HG02571 (cell line): ENCODE measurements around the gene PUM2.
"Not testable (repeated sequence)": the region's sequence is repeated elsewhere in the genome, so short reads cannot be mapped to it uniquely, and the experiment has no call there.

ENCODE experiments used
- ATAC-seq: cut with Tn5 transposase; IDR thresholded peaks from one replicate; pipeline ENCODE4 v1.9.1; 2021; ENCODE audit warnings: mild to moderate bottlenecking, moderate library complexity; ENCODE audit not compliant: unreplicated experiment

The PUM2 gene

DNA sequence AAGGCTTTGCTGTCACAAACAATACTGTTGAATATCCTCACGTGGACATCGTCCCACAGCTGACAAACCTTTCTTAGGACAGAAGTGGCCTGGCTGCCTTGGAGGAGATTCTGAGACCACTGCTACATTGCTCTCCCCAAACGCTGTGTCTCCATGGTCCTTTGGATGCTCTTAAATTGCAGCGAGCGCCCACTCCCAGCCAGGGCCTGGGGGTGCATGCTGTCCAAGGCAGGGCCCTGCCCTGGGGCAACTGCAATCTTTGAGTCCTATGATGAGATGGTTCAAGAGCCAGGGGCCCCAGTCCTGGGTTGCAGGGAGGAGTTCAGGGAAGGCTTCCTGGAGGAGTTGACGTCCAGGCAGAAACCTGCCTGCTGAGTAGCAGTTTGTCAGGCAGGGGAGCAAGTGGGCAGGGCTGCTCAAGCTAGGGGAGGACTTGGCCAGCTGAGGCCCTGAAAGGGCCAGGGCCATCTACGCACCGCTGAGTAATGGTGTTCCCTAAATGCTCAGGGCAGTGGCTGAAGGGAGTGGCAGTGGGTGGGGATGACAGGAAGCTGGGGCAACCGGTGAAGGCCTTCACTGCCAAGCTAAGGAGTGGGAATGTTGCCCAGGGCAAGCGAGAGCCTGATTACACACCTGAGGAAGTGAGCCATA, 114.9 kb downstream of the PUM2 start:
- ATAC-seq: no peak

DNA sequence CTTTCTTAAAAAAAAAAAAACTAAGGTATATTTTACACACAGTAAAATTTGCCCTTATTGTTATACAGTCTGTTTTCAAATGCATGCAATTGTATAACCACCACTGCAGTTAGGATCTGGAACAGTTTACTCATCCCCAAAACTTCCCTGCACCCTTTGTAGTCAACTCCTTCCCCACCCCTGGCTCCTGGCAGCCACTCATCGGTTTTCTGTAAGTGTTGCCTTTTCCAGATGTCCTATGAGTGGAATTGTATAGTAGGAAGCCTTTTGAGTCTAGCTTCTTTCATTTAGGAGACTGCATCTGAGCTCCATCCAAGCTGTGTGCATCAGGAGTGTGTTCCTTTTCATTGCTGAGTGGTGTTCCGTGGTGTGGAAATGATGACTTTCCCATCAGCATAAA, 116.0 kb downstream of the PUM2 start:
- not testable (repeated sequence) for ATAC-seq

DNA sequence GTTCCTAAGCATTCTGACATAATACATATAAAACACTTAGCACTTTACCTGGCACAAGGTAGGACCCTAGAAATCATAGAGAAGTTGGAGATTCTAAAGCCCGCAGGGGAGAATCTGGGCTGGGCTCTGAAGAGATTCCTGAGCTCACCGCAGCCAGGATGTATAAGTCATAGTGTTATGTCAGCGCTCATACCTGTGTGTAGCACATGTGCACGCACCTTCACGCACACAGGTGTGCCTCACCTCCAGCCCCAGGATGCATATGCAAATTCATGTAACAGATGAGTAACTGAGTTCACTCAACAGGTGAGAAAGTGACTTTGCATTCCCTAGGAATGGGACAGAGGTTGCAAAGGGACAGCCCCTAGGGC, 117.8 kb downstream of the PUM2 start:
- ATAC-seq: no peak

DNA sequence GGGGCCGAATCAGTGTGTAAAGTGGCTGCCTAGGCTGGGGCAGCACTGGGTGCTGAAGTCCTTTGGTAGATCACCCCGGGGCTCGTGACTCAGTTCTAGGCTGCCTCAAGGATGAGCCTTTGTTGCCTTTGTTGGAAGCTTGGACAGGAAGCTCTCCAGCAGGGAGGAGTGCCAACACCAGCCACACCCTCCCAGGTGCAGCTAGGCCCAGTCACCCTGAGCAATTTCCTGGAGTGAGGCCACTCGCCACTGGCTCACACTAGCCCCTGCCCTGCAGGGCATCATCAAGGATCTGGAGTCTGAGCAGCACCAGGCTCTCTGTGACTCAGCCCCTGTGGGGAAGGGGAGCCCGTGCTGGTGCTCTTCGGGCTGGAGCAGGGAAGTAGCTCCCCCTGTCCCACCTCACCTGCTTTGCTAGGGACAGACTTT, 119.0 kb downstream of the PUM2 start:
- ATAC-seq: no peak

DNA sequence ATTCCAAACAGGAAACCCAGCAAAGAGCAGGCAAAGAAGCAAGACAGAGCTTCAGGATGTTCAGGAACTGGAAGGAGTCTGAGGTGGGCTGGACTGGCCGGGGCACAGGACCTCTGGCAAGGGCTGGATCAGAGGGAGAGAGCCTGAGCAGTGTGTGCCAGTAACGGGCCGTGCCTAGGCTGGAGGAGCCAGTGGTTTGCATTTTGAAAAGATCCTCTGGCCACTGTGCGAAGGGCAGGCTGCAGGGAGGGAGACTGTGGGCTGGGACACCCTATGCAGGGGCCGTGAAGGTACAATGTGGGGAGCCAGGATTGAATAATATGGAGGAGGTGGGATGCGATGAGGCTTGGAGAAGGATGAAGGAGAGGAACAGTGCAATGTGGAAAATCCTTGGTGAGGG, 119.5 kb downstream of the PUM2 start:
- no peak for ATAC-seq

DNA sequence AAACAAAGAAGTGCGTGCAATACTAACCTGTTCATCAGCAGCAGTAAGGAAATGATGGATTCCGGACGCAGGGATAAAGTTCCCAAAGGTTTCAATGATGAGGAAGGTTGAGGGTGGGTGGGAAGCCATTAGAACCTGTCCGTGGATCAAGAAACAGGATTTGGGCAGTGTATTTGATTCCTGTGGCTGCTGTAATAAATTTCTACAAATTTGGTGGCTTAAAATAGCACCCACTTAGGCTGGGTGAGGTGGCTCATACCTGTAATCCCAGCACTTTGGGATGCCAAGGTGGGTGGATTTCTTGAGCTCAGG, 120.6 kb downstream of the PUM2 start:
- no peak for ATAC-seq

DNA sequence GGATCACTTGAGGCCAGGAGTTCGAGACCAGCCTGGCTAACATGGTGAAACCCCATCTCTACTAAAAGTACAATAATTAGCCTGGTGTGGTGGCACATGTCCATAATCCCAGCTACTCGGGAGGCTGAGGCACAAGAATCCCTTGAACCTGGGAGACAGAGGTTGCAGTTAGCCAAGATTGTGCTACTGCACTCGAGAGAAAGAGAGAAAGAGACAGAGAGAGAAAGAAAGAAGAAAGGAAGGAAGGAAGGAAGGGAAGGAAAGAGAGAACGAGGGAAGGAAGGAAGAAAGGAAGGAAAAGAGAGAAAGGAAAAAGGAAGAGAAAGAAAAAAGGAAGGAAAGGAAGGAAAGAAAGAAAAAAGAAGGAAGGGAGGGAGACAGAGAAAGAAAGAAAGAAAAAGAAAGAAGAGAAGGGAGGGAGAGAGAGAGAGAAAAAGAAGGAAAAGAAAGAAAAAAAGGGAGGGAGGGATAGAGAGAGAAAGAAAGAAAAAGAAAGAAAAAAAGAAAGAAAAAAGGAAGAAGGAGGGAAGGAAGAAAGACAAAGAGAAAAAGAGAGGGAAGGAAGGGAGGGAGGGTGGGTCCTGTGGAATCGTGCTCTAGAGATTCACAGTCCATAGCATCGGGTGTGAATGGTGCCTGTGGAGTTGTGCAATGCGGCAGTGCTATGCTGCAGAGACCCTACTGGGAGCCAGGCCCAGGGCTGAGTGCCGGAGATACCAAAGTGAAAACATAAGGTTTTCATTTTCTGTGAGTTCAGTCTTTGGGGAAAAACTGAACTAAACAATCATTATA, 121.1 kb downstream of the PUM2 start:
- ATAC-seq: no peak

DNA sequence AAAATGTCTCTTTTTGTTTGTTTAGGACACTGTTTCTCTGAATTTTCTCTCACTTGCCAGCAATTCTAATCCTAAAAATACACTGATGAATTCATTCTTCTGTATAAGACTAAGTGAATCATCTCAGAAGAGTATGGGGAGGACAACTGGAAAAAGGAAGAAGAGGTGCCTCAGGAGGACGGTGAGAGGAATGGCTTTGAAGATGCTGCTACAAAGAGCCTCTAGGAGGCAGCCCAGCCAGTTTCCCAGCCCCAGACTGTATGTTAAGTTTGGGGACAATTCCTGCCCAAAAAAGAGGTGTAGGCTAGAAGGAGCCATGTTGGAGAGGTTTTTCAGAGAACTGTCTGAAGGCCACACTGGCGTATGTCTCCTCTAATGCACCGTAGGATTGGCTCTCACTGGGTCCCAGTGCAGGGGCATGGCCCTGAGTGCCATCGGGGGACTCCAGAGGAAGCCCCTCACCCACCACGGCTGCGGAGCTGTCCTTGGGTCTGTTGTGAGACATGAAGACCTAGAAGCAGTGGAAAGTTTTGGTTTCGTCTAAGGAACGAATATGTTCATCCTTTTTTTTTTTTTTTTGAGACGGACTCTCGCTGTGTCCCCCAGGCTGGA, 122.6 kb downstream of the PUM2 start:
- no peak for ATAC-seq

DNA sequence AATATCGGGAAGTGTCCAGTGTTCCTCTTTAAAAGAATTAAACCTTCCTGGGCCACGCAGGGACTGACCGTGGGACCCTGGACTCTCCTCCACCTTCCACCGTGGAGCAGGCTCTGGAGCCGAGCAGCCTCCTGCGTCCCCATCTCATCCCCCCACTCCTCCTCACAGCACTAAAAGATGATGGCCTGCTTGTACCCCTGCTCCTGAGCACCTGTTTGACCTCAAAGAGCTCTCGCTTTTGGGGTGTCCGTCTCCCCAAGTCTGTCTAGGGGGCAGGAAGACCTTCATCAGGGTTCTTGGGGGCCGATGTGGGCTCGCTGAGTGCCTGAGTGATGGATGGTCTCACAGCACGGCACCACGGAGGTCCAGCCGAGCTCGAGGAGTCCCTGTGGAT, 124.5 kb downstream of the PUM2 start:
- ATAC-seq: no peak

DNA sequence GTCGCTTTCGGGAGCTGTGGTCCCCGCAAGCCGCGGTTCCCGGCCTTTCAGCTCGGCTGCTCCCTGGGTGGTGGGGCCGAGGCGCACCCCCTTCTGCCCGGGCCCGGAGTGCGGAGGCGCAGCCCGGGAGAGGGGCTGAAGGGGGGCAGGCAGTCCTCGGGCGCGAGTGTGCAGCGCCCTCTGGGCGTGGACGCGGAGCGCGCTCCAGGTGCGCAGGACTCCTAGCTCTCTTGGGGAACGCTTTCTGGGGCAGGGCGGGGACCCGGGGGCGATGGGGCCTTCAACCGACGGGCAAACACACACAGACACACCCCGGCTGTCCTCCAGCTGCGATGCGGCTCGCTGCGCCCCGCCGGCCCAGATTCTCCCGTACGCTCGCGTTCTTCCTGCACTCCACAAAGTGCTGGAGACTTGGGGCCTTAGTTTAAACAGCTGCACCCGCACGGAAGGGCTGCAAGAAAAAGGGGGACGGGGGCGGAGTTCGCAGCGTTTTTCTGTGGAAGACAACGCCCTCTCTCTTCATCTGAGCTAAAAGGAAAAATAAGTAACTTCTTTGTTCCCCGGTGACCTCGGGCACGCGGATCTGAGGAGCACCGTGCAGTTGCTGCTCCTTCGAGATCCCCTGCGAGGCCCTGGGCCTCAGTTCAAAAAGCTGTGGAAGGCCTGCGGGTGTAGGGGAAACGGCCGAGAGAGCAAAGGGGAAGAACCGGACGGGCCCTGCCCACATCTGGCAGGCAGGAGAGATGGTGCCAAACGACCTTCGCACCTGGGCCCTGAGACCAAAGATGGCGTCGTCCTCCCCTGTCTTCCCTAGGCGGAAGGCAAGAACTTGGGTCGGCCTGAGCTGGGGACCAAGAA, 125.1 kb downstream of the PUM2 start:
- peak; percentile 61 for ATAC-seq

DNA sequence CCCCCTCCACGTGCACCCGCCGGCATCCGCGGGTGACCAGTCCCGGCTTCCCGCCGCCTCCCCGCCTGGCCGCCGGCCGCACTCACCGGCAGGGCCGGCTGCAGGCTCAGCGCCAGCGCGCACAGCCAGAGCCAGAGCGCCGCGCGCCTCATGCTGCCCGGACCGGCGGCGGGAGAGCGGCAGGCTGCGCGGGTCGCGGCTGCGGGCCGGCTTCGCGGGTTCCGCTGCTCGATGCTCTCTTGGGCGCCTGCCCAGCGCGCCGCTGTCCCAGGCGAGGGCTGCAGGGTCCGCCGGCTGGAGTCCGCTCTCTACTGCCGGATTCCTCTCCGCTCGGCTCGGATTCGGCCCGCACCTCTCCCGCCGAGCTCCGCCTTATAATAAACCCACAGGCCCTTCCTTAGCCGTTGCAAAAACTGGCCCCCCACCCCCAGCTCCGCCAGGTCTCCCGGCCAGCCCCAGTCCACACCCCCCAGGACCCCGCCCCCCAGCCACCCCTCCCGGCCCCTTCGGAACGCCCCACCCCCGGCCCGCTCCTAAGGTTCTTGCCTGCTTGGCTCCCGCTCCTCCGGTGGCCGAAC, 125.8 kb downstream of the PUM2 start, which contains the start of gene SDC1:
SDC1 (minus strand) TSS at position 415 of the 578 bp plus-strand sequence; CDS start at position 152, 263 bp downstream.
- ATAC-seq: peak; percentile 24

DNA sequence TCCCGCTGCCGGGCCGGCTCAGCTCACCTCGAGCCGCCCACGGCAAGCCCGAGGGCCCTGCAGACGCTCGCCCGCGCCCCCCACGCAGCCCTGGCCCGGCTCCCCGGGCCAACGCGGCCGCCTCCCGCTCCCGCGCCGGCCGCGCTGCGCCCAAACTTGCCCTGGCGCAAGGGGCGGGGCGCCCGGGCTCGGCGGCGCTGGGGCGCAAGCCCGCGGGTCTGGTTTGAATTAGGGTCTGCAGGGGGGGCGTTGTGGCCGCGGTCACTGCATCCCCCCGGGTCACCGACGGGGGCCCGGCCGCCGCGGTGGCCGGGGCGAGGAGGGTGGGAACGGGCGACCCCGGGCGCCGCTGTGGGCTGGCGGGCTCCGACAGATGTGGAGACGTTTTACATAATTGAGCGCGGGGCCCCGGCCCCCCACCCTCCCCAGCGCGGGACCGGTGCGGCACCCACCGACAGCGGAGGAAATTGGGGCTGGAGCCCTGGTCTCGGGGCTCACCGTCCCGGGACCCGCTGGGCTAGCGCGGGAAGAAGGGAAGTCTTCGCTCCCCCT, 126.4 kb downstream of the PUM2 start:
- peak; percentile 16 for ATAC-seq

DNA sequence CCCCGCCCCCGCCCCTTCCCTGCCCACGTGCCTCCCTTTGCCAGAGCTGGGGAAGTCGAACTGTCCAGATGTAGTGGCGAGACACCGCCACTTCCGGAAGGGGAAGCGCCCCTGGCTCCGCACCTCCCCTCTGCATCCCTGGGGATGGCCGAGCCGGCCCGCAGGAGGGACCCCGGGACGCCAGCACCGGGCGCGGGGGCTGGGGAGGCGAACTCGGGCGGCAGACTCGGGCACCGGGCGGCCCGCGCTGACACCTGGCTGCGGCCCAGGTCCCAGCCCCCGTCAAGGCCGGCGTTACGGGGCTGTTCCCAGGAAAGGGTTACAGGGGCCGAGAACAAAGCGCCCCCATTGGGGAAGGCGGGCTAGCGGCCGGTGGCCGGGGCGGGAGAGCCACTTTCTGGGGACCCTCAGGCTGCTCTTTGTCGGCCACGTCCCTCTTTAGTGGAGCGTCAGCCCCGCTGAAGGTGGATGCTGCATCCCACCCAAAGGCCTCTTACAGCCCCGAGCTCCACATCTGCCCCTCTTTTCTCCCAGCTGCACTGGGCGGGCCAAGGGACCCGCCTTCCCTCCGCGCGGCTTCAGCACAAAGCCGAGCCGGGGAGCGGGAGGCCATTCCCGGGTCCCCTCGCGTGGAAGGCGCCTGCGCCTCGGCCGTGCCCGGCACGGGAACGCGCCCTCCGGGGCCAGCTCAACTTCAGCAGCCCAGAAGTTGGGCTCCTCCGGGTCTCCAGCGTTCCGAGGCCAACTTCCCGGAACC, 127.1 kb downstream of the PUM2 start:
- peak; percentile 14 for ATAC-seq

DNA sequence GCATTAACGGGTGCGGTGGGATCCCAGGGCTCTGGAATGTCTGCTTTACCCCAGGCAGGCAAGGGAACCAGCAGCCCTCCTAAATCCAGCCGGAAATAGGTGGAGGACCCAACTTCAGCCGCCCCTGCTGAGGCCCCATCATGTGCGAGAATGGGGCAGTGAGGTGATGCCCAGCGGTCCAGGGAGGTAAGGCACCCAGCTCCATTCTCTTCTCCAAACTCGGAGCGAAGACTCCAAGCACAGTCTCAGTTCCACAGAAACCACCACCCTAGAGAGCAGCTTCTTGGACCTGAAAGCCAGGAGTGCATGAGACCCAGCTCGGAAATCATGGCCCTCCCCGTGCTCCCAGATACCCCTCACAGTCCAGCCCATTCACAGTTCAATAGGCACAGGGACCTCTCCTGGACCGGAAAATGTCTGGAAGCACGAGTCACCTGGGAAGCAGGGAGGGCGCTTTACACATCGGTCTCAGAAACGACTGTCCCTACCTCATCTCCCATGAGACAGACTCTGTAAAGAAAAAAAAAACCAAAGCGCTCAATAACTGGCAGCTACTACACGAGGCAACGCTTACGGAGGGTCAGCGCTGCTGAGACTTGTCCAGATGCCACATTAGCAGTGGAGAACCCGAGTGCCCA, 127.8 kb downstream of the PUM2 start:
- no peak for ATAC-seq

DNA sequence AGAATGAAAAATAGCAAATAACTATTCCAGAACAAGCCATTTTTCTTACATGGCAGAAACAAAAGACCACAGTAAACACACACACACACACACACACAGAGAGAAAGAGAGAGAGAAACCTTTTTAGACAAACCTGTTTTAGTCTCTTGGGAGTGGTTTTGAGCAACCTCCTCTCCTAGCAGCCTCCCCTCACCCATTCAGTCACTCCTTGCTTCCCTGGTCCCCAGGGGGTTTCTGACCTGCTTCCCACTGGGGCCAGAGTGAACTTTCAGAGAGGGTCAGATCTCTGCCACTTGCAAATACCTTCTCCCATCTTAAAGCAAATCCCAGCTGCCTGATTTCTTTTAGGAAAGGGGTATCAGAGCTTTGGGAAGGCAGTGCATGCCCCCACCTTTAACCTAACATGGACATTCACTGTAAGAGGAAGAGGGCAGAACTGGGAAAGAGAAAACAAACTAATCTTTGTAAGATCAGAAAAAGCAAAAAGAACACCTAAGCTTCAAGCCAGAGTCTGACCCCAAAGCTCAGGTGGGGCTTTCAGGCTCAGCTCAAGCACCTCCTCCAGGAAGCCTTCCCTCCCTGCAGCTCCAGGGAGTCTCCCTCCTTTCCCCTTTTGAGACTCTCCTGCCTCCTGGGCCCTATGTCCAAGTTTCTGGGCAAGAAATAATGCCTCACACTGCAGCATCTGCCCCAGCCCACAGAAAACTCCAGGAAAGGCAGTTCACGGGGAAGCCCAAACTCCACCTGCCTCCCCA, 128.5 kb downstream of the PUM2 start:
- no peak for ATAC-seq

DNA sequence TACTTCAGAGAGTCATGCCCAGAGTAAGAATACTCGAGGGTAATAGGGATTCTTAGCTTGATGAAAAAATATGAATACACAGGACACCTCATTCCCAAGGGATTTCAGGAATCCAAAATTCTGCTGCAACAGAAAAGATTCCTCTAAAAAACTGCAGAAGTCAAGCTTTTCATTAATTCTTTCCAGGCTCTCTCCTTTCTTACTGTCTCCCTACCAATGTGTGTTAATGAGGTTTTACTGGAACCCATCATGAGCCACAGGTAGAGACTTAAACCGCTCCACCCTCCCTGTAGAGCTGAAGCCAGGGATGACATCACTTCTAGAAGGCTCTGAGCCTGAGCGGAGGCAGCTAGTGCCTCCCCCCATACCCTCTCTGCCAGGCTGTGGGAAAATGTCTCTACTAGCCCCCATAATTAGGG, 129.1 kb downstream of the PUM2 start:
- ATAC-seq: no peak

DNA sequence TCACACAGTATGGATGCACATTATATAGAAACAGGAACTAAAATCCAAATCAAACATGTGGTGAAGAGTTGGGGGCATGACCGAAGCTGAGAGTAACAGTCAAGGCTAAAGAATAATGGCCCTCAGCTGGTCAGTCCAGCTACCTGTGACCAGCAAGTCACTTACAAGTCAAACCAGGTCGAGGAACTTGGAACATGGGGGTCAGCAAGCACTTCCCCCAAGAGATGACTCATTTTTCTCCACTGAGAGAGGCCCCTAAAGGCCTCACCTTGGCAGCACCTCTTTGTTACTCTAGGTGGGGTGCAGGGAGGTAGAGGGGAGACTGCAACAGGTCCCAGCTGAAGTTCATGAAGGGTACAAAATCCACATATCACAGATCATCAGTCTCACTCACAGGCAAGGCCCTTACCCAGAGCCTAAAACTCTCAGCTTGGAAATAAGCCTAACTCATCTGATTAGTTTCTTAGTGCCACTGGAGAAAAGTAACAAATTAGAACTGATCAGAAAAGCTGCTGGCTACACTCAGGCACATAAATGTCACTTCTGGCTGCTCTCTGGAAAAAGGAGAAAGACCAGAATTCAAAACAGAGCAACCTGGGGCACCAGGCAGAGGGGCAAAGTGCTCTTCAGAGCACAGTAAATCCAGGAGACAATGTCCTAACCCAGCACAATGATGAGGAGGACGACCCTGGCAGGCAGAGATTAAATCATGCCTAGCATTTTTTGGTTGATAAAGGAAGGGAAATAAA, 129.7 kb downstream of the PUM2 start:
- no peak for ATAC-seq

DNA sequence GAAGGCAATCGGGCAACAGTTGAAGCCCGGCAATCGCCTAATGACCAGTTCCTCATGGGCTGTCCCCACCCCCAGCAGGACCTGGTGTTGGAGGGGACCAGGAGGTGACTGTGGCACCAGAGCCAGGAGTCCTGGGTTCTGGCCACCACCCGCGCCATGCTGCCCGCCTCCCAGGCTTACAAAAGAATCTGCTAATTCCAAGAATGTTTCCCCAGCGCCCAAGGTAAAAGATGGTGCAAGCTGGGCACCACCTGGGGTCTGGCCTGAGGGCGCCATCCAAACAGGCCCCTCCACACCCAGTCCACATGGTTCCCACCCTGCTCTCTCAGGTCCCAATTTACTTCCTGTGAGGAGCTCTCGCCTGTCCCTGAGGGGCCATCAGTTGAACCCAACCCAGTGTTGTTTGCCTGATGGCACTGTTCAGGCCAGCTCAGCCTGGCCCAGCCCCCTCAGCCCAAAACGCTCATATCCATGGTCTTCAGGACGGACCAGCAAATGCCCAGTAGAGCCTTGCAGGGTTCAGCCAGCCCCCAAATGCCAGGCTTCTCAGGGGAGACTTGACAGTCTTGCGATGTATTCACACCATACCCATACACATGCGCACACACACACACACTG, 130.8 kb downstream of the PUM2 start:
- no peak for ATAC-seq
